Measurements from ENCODE around the gene NETO2. TPM values are rescaled to one million over a fixed set of nuclear protein-coding genes. Genes with fewer than 3 reads are reported as not detected.
"Not testable (repeated sequence)": the region's sequence is repeated elsewhere in the genome, so short reads cannot be mapped to it uniquely, and the experiment has no call there.

NETO2 gene
- total RNA-seq, 1 experiment from 2014 or later, result 394 TPM

GRCh38 chr16:47065766-47066688, 77.7 kb downstream of the NETO2 start:
- DNase-seq (ENCODE audit: low read depth), result no peak

GRCh38 chr16:47064775-47065174, 79.0 kb downstream of the NETO2 start:
- DNase-seq (ENCODE audit: low read depth), result no peak

- no peak for DNase-seq (ENCODE audit: low read depth)
Measured at GRCh38 chr16:47063011-47063724, 80.6 kb downstream of the NETO2 start.

GRCh38 chr16:47061204-47061603, 82.5 kb downstream of the NETO2 start:
- DNase-seq (ENCODE audit: low read depth), result no peak

- no peak for DNase-seq (ENCODE audit: low read depth)
Measured at GRCh38 chr16:47060596-47060995, 83.1 kb downstream of the NETO2 start.

GRCh38 chr16:47059991-47060390, 83.8 kb downstream of the NETO2 start:
- no peak for DNase-seq (ENCODE audit: low read depth)

- DNase-seq (ENCODE audit: low read depth), result not testable (repeated sequence)
Measured at GRCh38 chr16:47059130-47059529, 84.6 kb downstream of the NETO2 start.

- DNase-seq (ENCODE audit: low read depth), result no peak
Measured at GRCh38 chr16:47058295-47059086, 85.3 kb downstream of the NETO2 start.

GRCh38 chr16:47057630-47057993, 86.1 kb downstream of the NETO2 start:
- DNase-seq (ENCODE audit: low read depth), result peak; percentile 27

- DNase-seq (ENCODE audit: low read depth), result no peak
Measured at GRCh38 chr16:47056688-47057629, 86.8 kb downstream of the NETO2 start.

GRCh38 chr16:47056061-47056460, 87.7 kb downstream of the NETO2 start:
- not testable (repeated sequence) for DNase-seq (ENCODE audit: low read depth)

GRCh38 chr16:47055136-47055885, 88.4 kb downstream of the NETO2 start:
- no peak for DNase-seq (ENCODE audit: low read depth)

GRCh38 chr16:47054306-47054705, 89.4 kb downstream of the NETO2 start:
- DNase-seq (ENCODE audit: low read depth), result no peak

- DNase-seq (ENCODE audit: low read depth), result no peak
Measured at GRCh38 chr16:47053895-47054294, 89.8 kb downstream of the NETO2 start.

GRCh38 chr16:47052666-47053640, 90.8 kb downstream of the NETO2 start:
- DNase-seq (ENCODE audit: low read depth), result no peak

GRCh38 chr16:47051031-47051430, 92.7 kb downstream of the NETO2 start:
- no peak for DNase-seq (ENCODE audit: low read depth)

- DNase-seq (ENCODE audit: low read depth), result no peak
Measured at GRCh38 chr16:47049901-47050583, 93.7 kb downstream of the NETO2 start.

- no peak for DNase-seq (ENCODE audit: low read depth)
Measured at GRCh38 chr16:47047524-47048203, 96.1 kb downstream of the NETO2 start.

Data from M059J (cell line).